OCI-LY1 (cell line): Measurements from ENCODE around the gene POC1A.

Experiments used
- H2AFZ ChIP-seq: fragments of 200-600 bp; sonication (generic), shearing (Covaris generic); 2 replicates; pipeline ENCODE4 v1.6.0; 2014; ENCODE audit warnings: antibody characterized with exemption, mild to moderate bottlenecking, low read length
- H3F3A ChIP-seq: fragments of 200-600 bp; sonication (generic), shearing (Covaris generic); 2 replicates; pipeline ENCODE4 v1.6.0; 2014; ENCODE audit warnings: mild to moderate bottlenecking, antibody characterized with exemption, low read length, moderate library complexity; ENCODE audit not compliant: insufficient read depth
- H3K27ac ChIP-seq: fragments of 200-600 bp; sonication (generic); 2 replicates; pipeline ENCODE4 v1.5.1; 2014; ENCODE audit warnings: low read length, mixed run types, mild to moderate bottlenecking, low read depth; ENCODE audit not compliant: poor library complexity, severe bottlenecking
- H3K27me3 ChIP-seq: fragments of 200-600 bp; sonication (generic); 2 replicates; pipeline ENCODE4 v1.6.0; 2014; ENCODE audit warnings: antibody characterized with exemption, mild to moderate bottlenecking, low read length, moderate library complexity; ENCODE audit not compliant: insufficient read depth
- H3K36me3 ChIP-seq: fragments of 200-600 bp; sonication (generic); 2 replicates; pipeline ENCODE4 v1.6.1; 2014; ENCODE audit warnings: mild to moderate bottlenecking, antibody characterized with exemption, low read length, moderate library complexity, mixed read lengths; ENCODE audit not compliant: insufficient read depth
- H3K4me1 ChIP-seq: fragments of 200-600 bp; sonication (generic); 2 replicates; pipeline ENCODE4 v1.5.1; 2014; ENCODE audit warnings: mild to moderate bottlenecking, low read length, moderate library complexity; ENCODE audit not compliant: insufficient read depth, severe bottlenecking
- H3K4me2 ChIP-seq: fragments of 200-600 bp; sonication (generic), shearing (Covaris generic); 2 replicates; pipeline ENCODE4 v1.6.1; 2014; ENCODE audit warnings: low read length
- H3K4me3 ChIP-seq: fragments of 200-600 bp; sonication (generic); 2 replicates; pipeline ENCODE4 v1.5.1; 2014; ENCODE audit warnings: low read length, low read depth, mild to moderate bottlenecking, mixed read lengths; ENCODE audit not compliant: poor library complexity, severe bottlenecking
- H3K79me2 ChIP-seq: fragments of 200-600 bp; shearing (Covaris generic); 2 replicates; pipeline ENCODE4 v1.6.1; 2016; ENCODE audit warnings: mixed run types, low read length, mixed read lengths; ENCODE audit not compliant: insufficient read depth
- H3K9ac ChIP-seq: fragments of 200-600 bp; sonication (generic), shearing (Covaris generic); 2 replicates; pipeline ENCODE4 v1.6.1; 2014; ENCODE audit warnings: mild to moderate bottlenecking, low read length, mixed read lengths
- H3K9me2 ChIP-seq: fragments of 200-600 bp; sonication (generic), shearing (Covaris generic); 2 replicates; pipeline ENCODE4 v1.6.1; 2014; ENCODE audit warnings: low read depth, mild to moderate bottlenecking, low read length, mixed read lengths
- H3K9me3 ChIP-seq: fragments of 200-600 bp; shearing (Covaris generic); 2 replicates; pipeline ENCODE4 v1.6.1; 2014; ENCODE audit warnings: low read length, mixed read lengths
- H4K20me1 ChIP-seq: fragments of 200-600 bp; sonication (generic), shearing (Covaris generic); 2 replicates; pipeline ENCODE4 v1.6.0; 2016; ENCODE audit warnings: mild to moderate bottlenecking, low read length; ENCODE audit not compliant: insufficient read depth
- EZH2 ChIP-seq: fragments of 200-600 bp; sonication (generic), shearing (Covaris generic); IDR thresholded peaks from 2 replicates; pipeline ENCODE4 v1.8.0; 2017; ENCODE audit warnings: borderline replicate concordance, mixed run types, mild to moderate bottlenecking, antibody characterized with exemption, low read length, moderate library complexity, mixed read lengths
- TF ChIP-seq, protein P1 (sequence below): fragments of 200-600 bp; sonication (generic), shearing (Covaris generic); IDR thresholded peaks from 2 replicates; pipeline ENCODE4 v1.5.1; 2017; ENCODE audit warnings: mild to moderate bottlenecking, antibody characterized with exemption, low read length, moderate library complexity, mixed read lengths

The POC1A gene

GRCh38 chr3:52085681-52086282, 68.4 kb downstream of the POC1A start:
- Histone ChIP-seq H3K4me3 (no peak overlapping the region), H3K9ac (no peak overlapping the region), H4K20me1 (no peaks in the 10 kb centered on the region), H3K4me1 (no peaks in the 10 kb centered on the region), H3K4me2 (no peak overlapping the region), H3K79me2 (no peaks in the 10 kb centered on the region), H3K9me2 (no peaks in the 10 kb centered on the region), H3K9me3 (no peaks in the 10 kb centered on the region), H3K36me3 (no peaks in the 10 kb centered on the region), H3F3A (no peaks in the 10 kb centered on the region), H2AFZ (no peak overlapping the region), H3K27me3 (no peaks in the 10 kb centered on the region), H3K27ac (no peak overlapping the region)
- TF ChIP-seq, protein P1, sequence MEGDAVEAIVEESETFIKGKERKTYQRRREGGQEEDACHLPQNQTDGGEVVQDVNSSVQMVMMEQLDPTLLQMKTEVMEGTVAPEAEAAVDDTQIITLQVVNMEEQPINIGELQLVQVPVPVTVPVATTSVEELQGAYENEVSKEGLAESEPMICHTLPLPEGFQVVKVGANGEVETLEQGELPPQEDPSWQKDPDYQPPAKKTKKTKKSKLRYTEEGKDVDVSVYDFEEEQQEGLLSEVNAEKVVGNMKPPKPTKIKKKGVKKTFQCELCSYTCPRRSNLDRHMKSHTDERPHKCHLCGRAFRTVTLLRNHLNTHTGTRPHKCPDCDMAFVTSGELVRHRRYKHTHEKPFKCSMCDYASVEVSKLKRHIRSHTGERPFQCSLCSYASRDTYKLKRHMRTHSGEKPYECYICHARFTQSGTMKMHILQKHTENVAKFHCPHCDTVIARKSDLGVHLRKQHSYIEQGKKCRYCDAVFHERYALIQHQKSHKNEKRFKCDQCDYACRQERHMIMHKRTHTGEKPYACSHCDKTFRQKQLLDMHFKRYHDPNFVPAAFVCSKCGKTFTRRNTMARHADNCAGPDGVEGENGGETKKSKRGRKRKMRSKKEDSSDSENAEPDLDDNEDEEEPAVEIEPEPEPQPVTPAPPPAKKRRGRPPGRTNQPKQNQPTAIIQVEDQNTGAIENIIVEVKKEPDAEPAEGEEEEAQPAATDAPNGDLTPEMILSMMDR = no peak
- no peak for TF ChIP-seq EZH2

DNA sequence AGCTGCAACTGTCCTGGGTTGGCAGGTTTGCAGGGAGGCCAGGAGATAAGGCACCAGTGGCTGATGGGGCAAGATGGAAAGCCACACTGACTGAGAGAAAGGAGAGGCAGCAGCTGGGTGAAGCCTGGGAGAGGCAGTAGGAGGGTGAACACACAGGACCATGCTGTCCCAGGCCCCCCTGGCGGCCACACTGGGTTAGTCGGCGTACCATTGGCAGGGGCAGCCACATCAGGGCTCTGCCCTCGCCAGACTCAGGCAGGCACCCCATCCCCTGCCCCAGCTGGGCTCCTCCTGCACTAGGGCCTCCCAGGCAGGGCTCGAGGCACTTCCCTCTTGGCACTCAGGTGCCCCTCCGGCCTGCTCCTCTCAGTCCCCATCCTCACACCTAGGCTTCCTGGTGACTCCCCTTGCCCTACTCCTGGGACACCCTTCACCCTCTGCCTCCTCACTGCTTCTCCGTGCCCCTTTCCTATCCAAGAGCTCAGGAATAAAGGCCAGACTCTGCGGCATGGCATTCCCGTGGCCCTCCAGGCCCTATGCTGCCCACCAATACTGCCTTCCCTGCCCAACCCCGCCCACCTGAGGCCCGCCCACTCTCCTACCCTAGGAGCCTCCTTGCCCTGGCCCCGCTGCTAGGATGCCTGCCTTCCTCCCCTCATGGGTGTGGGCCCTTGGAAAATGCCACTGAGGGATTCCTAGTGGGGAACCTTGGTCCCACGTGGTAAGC, 69.1 kb downstream of the POC1A start:
- Histone ChIP-seq H3K9ac (no peak overlapping the region), H3K27me3 (no peaks in the 10 kb centered on the region), H3K27ac (no peak overlapping the region), H2AFZ (no peak overlapping the region), H3K4me2 (no peak overlapping the region), H3K4me1 (no peaks in the 10 kb centered on the region), H3K9me2 (no peaks in the 10 kb centered on the region), H3K79me2 (no peaks in the 10 kb centered on the region), H3K4me3 (no peak overlapping the region), H4K20me1 (no peaks in the 10 kb centered on the region), H3K36me3 (no peaks in the 10 kb centered on the region), H3F3A (no peaks in the 10 kb centered on the region), H3K9me3 (no peaks in the 10 kb centered on the region)
- TF ChIP-seq, protein P1 = no peak
- no peak for TF ChIP-seq EZH2

DNA sequence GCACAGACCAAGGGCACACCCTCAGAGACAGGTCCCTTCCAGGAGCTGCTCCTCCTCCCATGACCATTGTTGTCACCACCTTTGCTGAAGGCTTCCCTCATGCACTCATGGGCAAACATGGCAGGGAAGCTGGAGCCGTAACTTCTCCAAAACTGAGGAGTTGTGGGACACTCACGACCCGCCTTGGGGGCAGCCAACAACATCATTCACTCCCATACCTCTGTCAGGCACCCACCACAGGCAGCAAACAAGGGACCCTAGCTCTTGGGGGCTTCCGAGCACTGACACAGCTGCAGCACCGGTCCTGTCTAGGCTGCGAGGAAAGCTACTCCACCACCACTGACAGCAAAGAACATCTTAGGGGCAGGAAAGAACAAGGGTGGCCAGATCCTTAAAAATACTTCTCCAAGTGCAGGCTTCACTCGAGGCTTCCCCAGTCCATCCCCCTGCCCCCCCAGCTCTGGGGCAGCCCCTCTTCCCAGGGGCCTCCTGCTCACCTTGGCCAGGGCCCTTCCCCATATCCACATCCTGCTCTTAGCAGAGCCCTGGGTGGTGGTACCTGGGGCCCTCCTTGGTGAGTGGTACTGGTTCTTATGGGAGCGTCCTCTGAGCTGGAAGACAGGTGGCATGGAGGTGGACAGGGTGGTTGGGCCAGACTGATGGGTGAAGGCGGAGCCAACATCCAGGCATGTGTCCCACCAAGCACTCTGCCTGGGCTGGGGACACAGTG, 69.8 kb downstream of the POC1A start:
- Histone ChIP-seq H3K9ac (no peak overlapping the region), H3K4me2 (no peak overlapping the region), H3K36me3 (no peaks in the 10 kb centered on the region), H3K27me3 (no peaks in the 10 kb centered on the region), H4K20me1 (no peaks in the 10 kb centered on the region), H2AFZ (no peak overlapping the region), H3K4me1 (no peaks in the 10 kb centered on the region), H3K79me2 (no peaks in the 10 kb centered on the region), H3F3A (no peaks in the 10 kb centered on the region), H3K4me3 (no peak overlapping the region), H3K9me3 (no peaks in the 10 kb centered on the region), H3K27ac (no peak overlapping the region), H3K9me2 (no peaks in the 10 kb centered on the region)
- TF ChIP-seq, protein P1 = no peak
- TF ChIP-seq EZH2 = no peak
